ENCODE data around the gene PRDM15. TPM values are rescaled to one million over a fixed set of nuclear protein-coding genes. Genes with fewer than 3 reads are reported as not detected.

The PRDM15 gene
- total and polyA plus RNA-seq, 2 experiments from 2014 or later, result 3.0 to 10.6 TPM

- TF ChIP-seq, protein P1, sequence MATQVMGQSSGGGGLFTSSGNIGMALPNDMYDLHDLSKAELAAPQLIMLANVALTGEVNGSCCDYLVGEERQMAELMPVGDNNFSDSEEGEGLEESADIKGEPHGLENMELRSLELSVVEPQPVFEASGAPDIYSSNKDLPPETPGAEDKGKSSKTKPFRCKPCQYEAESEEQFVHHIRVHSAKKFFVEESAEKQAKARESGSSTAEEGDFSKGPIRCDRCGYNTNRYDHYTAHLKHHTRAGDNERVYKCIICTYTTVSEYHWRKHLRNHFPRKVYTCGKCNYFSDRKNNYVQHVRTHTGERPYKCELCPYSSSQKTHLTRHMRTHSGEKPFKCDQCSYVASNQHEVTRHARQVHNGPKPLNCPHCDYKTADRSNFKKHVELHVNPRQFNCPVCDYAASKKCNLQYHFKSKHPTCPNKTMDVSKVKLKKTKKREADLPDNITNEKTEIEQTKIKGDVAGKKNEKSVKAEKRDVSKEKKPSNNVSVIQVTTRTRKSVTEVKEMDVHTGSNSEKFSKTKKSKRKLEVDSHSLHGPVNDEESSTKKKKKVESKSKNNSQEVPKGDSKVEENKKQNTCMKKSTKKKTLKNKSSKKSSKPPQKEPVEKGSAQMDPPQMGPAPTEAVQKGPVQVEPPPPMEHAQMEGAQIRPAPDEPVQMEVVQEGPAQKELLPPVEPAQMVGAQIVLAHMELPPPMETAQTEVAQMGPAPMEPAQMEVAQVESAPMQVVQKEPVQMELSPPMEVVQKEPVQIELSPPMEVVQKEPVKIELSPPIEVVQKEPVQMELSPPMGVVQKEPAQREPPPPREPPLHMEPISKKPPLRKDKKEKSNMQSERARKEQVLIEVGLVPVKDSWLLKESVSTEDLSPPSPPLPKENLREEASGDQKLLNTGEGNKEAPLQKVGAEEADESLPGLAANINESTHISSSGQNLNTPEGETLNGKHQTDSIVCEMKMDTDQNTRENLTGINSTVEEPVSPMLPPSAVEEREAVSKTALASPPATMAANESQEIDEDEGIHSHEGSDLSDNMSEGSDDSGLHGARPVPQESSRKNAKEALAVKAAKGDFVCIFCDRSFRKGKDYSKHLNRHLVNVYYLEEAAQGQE (IDR thresholded peaks at IDR 0.05; ENCODE audit: unreplicated experiment), result no peak
- TF ChIP-seq ZNF331 (CRISPR knock-in tag; IDR thresholded peaks at IDR 0.05; ENCODE audit: low read depth) (no peak), ZNF114 (CRISPR knock-in tag; IDR thresholded peaks at IDR 0.05) (no peak)
Measured at GRCh38 chr21:41805643-41806042, 73.5 kb downstream of the PRDM15 start (continued).

GRCh38 chr21:41805038-41805437 lies 74.1 kb downstream of the PRDM15 start:
- no peaks in the 10 kb centered on the region for H3K4me1 Mint-ChIP-seq
- no peak overlapping the region for H3K27ac Mint-ChIP-seq
- Histone ChIP-seq H3K27me3 (ENCODE audit: insufficient read depth) (no peaks in the 10 kb centered on the region), H3K4me2 (no peak overlapping the region), H3K79me2 (replicated peaks; ENCODE audit: insufficient read depth) (no peaks in the 10 kb centered on the region), H3F3A (replicated peaks; ENCODE audit: low read depth) (no peaks in the 10 kb centered on the region), H3K9me2 (ENCODE audit: insufficient read depth) (peaks cover 5% of the 10 kb centered on the region; the same call in 1 of the 2 replicates), H4K20me1 (replicated peaks; ENCODE audit: insufficient read depth) (no peaks in the 10 kb centered on the region), H2AFZ (no peak overlapping the region), H3K4me3 (no peak overlapping the region), H3K27ac (ENCODE audit: low read depth) (no peak overlapping the region), H3K4me1 (ENCODE audit: insufficient read depth) (no peaks in the 10 kb centered on the region), H3K36me3 (ENCODE audit: insufficient read depth) (no peaks in the 10 kb centered on the region)
- H3K36me3 Mint-ChIP-seq (ENCODE audit: low read depth), result peaks cover 32% of the 10 kb centered on the region
- no peak for ATAC-seq
- peaks cover 10% of the 10 kb centered on the region for H3K27me3 Mint-ChIP-seq (ENCODE audit: insufficient read depth, low read depth, poor library complexity)
- no peak overlapping the region for H3K4me3 Mint-ChIP-seq
- H3K9me3 Mint-ChIP-seq, result peaks cover 3% of the 10 kb centered on the region
- DNase-seq (ENCODE audit: low spot score), result no peak
- TF ChIP-seq ZNF331 (CRISPR knock-in tag; IDR thresholded peaks at IDR 0.05; ENCODE audit: low read depth) (no peak), ZNF114 (CRISPR knock-in tag; IDR thresholded peaks at IDR 0.05) (no peak), STAT1 (IDR thresholded peaks at IDR 0.05; ENCODE audit: unreplicated experiment) (no peak), EZH2 (IDR thresholded peaks at IDR 0.05; ENCODE audit: low read depth, unreplicated experiment) (no peak), NANOG (IDR thresholded peaks at IDR 0.05; ENCODE audit: borderline replicate concordance) (no peak)
- TF ChIP-seq, protein P1 (IDR thresholded peaks at IDR 0.05; ENCODE audit: unreplicated experiment), result no peak
- TF ChIP-seq, protein P2, sequence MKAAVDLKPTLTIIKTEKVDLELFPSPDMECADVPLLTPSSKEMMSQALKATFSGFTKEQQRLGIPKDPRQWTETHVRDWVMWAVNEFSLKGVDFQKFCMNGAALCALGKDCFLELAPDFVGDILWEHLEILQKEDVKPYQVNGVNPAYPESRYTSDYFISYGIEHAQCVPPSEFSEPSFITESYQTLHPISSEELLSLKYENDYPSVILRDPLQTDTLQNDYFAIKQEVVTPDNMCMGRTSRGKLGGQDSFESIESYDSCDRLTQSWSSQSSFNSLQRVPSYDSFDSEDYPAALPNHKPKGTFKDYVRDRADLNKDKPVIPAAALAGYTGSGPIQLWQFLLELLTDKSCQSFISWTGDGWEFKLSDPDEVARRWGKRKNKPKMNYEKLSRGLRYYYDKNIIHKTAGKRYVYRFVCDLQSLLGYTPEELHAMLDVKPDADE (IDR thresholded peaks at IDR 0.05), result no peak
- TF ChIP-seq, protein P3, sequence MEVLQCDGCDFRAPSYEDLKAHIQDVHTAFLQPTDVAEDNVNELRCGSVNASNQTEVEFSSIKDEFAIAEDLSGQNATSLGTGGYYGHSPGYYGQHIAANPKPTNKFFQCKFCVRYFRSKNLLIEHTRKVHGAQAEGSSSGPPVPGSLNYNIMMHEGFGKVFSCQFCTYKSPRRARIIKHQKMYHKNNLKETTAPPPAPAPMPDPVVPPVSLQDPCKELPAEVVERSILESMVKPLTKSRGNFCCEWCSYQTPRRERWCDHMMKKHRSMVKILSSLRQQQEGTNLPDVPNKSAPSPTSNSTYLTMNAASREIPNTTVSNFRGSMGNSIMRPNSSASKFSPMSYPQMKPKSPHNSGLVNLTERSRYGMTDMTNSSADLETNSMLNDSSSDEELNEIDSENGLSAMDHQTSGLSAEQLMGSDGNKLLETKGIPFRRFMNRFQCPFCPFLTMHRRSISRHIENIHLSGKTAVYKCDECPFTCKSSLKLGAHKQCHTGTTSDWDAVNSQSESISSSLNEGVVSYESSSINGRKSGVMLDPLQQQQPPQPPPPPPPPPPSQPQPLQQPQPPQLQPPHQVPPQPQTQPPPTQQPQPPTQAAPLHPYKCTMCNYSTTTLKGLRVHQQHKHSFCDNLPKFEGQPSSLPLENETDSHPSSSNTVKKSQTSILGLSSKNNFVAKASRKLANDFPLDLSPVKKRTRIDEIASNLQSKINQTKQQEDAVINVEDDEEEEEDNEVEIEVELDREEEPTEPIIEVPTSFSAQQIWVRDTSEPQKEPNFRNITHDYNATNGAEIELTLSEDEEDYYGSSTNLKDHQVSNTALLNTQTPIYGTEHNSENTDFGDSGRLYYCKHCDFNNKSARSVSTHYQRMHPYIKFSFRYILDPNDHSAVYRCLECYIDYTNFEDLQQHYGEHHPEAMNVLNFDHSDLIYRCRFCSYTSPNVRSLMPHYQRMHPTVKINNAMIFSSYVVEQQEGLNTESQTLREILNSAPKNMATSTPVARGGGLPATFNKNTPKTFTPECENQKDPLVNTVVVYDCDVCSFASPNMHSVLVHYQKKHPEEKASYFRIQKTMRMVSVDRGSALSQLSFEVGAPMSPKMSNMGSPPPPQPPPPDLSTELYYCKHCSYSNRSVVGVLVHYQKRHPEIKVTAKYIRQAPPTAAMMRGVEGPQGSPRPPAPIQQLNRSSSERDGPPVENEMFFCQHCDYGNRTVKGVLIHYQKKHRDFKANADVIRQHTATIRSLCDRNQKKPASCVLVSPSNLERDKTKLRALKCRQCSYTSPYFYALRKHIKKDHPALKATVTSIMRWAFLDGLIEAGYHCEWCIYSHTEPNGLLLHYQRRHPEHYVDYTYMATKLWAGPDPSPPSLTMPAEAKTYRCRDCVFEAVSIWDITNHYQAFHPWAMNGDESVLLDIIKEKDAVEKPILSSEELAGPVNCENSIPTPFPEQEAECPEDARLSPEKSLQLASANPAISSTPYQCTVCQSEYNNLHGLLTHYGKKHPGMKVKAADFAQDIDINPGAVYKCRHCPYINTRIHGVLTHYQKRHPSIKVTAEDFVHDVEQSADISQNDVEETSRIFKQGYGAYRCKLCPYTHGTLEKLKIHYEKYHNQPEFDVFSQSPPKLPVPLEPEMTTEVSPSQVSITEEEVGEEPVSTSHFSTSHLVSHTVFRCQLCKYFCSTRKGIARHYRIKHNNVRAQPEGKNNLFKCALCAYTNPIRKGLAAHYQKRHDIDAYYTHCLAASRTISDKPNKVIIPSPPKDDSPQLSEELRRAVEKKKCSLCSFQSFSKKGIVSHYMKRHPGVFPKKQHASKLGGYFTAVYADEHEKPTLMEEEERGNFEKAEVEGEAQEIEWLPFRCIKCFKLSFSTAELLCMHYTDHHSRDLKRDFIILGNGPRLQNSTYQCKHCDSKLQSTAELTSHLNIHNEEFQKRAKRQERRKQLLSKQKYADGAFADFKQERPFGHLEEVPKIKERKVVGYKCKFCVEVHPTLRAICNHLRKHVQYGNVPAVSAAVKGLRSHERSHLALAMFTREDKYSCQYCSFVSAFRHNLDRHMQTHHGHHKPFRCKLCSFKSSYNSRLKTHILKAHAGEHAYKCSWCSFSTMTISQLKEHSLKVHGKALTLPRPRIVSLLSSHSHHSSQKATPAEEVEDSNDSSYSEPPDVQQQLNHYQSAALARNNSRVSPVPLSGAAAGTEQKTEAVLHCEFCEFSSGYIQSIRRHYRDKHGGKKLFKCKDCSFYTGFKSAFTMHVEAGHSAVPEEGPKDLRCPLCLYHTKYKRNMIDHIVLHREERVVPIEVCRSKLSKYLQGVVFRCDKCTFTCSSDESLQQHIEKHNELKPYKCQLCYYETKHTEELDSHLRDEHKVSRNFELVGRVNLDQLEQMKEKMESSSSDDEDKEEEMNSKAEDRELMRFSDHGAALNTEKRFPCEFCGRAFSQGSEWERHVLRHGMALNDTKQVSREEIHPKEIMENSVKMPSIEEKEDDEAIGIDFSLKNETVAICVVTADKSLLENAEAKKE (CRISPR knock-in tag; IDR thresholded peaks at IDR 0.05), result no peak

Data from GM23338 (cell line).